A549 treated with CORT108297 at 1 μM for 4 hours (cell line): ENCODE results near the gene NECTIN4. TPM values are rescaled to one million over a fixed set of nuclear protein-coding genes. Genes with fewer than 3 reads are reported as not detected.

Experiments used
- total RNA-seq: library from RNA; stranded (reverse); fragments of 200-300 nt; extraction: Qiagen RNA extraction; gene quantifications from 5 replicates; pipeline ENCODE4 v1.2.3, GENCODE V29; 2022

Gene NECTIN4
- total RNA-seq, result 1.6 to 1.9 TPM (median 1.8 TPM) in 5 replicates

DNA sequence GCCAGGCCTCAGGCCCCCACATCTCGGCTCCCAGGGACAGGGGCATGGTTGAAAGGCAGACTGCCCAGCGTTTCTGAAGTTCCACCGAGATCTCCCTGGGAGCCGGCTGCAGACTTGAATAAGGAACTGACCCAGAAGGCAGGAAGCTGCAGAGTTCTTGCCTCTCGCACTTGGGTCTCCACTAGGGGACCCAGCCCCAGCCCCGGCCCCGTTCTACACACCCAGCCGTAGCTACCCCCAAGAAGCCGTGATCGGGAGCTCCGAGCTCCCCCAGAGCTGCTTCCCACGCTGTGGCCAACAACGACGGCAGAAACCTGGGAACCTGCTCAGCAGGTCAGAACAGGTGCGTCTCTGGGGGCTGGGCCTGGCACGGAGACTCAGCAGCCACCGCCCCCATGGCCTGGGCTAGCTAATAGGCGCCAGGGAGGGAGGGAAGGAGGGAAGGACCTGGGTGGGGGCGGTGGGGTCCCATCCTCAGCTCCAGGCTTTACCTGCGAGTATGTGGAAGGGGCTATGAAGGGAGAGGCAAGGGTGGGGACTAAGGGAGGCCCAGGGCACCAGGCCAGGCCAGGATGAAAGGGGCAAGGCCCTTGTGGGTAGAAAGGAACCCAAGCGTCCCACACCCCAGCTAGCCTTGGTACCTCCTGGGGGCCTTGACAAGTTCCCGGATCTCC is at the start of gene NECTIN4:
Gene NECTIN4 (minus strand): TSS at position 308 of the 674 bp plus-strand sequence. CDS start 262 bp downstream, at position 46.

DNA sequence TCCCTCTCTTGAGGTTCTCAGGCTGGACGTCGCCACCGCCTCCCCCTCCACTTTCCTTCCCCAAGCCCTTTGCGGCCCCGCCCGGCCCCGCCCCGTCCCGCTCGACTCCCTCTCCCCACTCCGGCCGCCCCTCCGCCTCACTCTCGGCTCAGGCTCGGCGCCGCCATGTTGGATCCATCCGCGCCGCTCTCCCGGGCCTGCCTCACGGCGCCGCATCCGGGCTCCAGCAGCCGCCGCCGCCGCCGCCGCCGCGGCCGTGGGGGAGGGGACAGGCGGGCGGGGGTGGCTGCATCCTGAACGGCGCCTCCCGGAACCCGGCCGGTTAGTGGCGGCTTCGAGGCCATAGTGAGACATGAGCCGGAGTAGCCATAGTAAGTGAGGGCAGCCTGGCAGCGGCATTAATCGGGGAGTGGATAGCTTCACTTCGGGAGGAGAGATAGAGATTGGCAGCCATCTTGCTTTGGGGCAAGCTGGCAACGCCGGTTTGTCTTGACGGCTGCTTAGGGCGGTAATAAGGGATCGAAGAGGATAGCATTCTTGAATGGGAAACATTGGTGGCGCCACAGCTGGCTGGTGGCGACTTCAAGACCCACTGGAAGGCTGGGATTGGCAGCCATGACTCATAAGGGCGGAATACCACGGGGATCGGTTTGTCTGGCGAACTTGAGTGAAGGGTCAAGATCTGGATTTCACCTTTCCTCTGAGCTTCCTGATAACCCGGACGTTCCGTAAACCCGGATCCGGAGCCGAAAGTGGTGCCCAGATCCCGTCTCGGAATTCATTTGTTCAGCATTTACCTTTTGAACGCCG is 43.3 kb upstream of the NECTIN4 start, which contains the start of gene DEDD:
Gene DEDD (minus strand): TSS at position 258 of the 810 bp plus-strand sequence. CDS start 8,205 bp downstream, outside the sequence.

DNA sequence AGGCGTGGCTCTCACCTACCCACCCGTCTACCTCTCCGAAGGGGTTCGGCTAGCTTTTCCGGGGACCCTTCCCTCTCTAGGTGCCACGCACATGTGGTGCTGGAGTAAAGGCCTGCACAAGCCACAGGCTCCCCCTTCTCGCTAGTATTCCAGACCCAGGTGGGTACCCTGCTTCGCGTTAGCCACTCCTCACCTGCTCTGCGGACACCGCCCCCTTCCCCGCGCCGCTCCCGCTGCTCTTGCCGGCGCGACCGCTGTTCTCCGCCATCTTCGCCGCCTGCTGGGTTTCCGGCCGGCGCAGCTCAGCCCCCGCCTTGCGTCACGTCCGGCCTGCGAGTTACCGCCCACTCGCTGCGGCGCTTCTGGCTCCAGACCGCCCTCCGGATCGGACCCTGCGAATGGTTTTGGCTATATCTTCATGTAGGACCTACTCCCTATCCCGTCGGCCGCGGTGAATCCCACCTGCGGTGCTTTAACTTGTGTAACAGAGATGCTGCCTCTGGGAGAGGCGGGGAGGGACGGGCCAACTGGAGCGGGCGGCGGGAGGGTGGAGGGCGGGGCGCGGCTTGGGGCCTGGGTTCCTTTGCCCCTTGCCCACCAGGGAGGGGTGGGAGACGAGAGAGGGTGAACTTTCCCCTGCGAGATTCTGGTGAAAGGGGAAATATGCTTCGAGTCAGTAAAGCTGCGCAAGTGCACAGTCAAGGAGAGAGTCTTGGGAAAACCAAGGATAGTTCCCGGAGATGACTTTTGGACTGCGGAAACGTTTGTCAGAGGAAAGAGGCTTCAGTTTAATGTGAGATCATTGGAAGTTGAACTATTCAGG is 28.6 kb upstream of the NECTIN4 start, which contains the start of the genes NIT1 and PFDN2:
Gene NIT1 (plus strand): TSS at position 347 of the 823 bp plus-strand sequence. CDS start 72 bp downstream, at position 419.
Gene PFDN2 (minus strand): TSS at position 279 of the 823 bp plus-strand sequence. CDS start 11 bp downstream, at position 268.

DNA sequence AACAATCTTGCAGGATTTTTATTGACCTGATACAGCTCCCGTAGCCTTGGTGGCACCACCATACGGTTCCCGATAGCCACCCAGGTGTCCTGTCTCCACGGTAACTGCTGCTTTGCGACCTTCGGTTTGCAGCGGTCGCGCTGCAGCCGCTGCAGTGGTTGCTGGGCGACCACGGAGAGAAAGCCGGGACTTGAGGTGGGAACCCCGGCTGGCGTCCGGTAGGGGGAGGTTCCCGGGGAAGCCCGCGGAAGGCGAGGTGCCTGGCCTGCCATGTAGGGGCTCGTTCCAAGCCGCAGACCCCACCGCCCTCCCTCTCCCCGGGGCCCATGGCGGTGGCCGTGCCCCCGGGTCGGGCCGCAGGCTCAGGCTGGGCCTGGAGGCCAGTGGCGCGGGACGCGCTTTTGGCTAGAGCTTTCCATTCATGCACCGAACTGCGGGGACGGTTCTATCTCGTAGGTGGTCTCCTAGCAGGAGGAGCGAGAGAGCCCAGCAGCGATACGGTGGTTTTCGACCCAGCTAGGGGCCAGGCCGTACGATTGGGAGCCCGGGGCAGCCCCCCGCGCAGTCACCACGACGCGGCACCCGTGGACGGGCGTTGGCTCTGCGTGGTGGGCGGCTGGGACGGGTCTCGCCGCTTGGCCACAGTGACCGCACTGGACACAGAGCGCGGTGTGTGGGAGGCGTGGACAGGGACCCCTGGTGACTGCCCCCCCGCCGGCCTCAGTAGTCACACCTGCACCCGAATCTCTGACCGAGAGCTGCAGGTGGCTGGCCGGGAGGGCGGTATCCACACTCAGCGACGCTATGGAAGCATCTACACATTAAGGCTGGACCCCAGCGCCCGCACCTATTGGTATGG is 9.1 kb upstream of the NECTIN4 start, which contains the start of gene KLHDC9:
Gene KLHDC9 (plus strand): TSS at position 152 of the 859 bp plus-strand sequence. CDS start 175 bp downstream, at position 327.

DNA sequence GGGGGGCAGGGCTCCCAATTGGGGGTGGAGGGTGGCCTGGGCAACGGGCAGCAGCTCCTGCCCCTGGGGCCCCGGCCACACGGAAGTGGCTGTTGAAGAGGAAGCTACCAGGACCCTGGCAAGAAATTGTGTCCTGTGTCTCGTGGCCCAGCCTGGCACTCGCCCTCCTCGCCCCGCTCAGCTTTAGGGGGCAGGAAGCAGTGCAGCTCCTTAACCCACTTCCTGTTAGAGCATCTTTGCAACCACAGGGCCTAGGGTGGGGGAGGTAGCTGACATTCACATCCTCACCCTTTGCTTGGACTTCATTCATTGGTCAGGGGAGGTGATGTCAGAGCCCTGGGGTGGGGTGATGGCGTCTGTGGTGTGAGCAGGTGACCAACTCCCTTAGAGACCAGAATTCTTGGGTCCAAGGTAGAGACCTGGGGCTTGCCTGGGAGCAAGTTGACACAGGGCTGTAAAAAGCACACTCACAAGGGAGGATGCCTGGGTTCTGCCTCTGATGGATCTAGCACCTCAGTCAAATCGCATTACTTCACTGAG is 19.6 kb downstream of the NECTIN4 start, which contains the start of gene ARHGAP30:
Gene ARHGAP30 (minus strand): TSS at position 161 of the 540 bp plus-strand sequence. CDS start 267 bp downstream, outside the sequence.

DNA sequence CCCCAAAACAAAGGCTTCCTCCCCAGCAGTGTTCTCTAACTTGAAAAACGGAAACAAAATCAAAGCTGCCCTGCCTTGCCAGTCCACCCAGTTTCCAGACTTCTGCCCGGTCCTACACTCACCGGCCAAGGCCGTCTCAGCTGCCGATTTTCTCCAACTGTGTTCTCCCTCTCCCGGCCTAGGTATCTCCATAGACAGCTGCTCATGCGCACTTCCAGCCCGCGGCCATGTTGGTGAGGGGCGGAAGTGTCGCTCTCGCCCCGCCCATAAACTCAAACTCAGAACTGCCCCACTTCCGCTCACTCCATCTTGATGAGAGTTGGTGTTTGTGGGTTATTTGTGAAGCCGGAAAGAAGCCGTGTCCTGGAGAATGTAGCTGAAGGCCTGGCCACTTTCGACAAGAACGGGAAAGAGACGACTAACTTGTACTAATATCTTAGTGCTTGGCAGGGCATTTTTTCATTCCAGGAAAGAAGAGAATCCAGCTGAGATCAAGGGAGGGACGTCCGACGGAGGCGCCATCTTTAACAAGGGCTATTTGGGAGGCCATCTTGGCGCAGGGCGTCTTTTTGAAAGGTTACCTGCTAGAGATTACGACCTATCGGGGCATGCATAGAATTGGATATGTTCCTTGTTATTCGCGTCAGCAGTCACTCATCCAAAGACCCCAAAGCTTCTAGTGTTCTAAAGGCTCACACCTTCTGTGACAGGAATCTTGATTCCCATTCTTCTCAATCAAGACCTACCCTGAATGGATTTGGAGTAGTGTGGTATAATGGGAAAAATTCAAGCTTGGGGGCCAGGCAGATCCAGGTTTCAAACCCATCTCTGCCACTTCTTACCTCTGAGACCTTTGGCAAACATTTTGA is 43.4 kb downstream of the NECTIN4 start, which contains the start of gene USF1:
Gene USF1 (minus strand): TSS at position 242 of the 869 bp plus-strand sequence. CDS start 2,702 bp downstream, outside the sequence.

DNA sequence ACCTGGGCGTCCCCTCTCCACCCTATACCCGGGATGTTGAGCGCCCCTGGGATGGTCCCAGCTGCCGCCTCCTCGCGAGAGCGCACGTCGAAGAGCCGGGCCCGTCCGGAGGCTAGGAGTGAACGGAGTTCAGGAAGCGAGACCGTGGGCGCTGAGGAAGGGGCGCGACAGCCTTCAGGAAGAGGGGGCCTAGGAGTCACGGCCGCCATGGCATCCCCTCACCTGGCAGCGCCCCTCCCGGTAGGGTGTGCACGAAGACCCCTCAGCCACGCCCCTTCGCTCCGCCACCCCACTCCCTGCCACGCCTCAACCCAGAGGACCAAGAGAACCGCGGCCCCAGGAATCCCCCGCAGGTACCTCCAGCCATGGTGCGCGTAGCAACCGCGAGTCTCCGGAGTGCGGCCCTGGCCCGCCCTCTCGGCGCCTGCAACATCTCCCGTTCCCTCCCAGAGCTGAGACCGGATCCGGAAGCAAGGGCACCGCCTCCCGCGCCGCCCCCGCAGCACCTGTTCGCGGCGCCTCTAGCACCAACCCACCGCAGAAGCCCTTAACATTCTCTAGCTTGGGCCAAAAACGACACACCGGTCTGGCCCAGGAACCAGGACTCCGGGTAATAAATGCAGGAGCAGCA is 50.7 kb downstream of the NECTIN4 start, which contains the start of gene TSTD1:
Gene TSTD1 (minus strand): TSS at position 442 of the 631 bp plus-strand sequence. CDS start 75 bp downstream, at position 367.

Other genes with a start within 250 kb of the NECTIN4 start
- not detected in 5 replicates for gene CD244, start 226.7 kb downstream of the NECTIN4 start, total RNA-seq
- gene ITLN1, start 204.4 kb downstream of the NECTIN4 start, total RNA-seq, result not detected in 5 replicates
- gene ITLN2, start 134.7 kb downstream of the NECTIN4 start, total RNA-seq, result 0.13 to 0.34 TPM (median 0.24 TPM) in 4 of 5 replicates, not detected in the other
- 30.7 to 59.9 TPM (median 54.1 TPM) in 5 replicates for gene F11R, start 68.4 kb downstream of the NECTIN4 start, total RNA-seq
- gene TSTD1, start 50.6 kb downstream of the NECTIN4 start, total RNA-seq, result 0.20 to 0.42 TPM (median 0.29 TPM) in 4 of 5 replicates, not detected in the other
- gene USF1, start 43.6 kb downstream of the NECTIN4 start, total RNA-seq, result 44.2 to 52.9 TPM (median 51.4 TPM) in 5 replicates
- gene ARHGAP30, start 19.7 kb downstream of the NECTIN4 start, total RNA-seq, result 0.05 to 0.14 TPM (median 0.07 TPM) in 5 replicates
- gene KLHDC9, start 8.8 kb upstream of the NECTIN4 start, total RNA-seq, result 1.1 to 2.7 TPM (median 1.8 TPM) in 5 replicates
- gene PFDN2, start 28.5 kb upstream of the NECTIN4 start, total RNA-seq, result 112 to 136 TPM (median 117 TPM) in 5 replicates
- gene NIT1, start 28.5 kb upstream of the NECTIN4 start, total RNA-seq, result 29.5 to 35.9 TPM (median 35.1 TPM) in 5 replicates
- 27.6 to 33.6 TPM (median 31.9 TPM) in 5 replicates for gene DEDD, start 43.1 kb upstream of the NECTIN4 start, total RNA-seq
- gene UFC1, start 64.4 kb upstream of the NECTIN4 start, total RNA-seq, result 84.9 to 147 TPM (median 87.3 TPM) in 5 replicates
- gene USP21, start 69.9 kb upstream of the NECTIN4 start, total RNA-seq, result 19.0 to 27.5 TPM (median 25.0 TPM) in 5 replicates
- gene PPOX, start 76.9 kb upstream of the NECTIN4 start, total RNA-seq, result 11.1 to 18.1 TPM (median 16.2 TPM) in 5 replicates
- gene B4GALT3, start 87.9 kb upstream of the NECTIN4 start, total RNA-seq, result 24.9 to 30.4 TPM (median 29.2 TPM) in 5 replicates
- 0.01 TPM in 2 of 5 replicates, not detected in the others for gene ADAMTS4, start 109.5 kb upstream of the NECTIN4 start, total RNA-seq
- gene NDUFS2, start 112.8 kb upstream of the NECTIN4 start, total RNA-seq, result 78.3 to 97.7 TPM (median 84.9 TPM) in 5 replicates
- gene FCER1G, start 125.7 kb upstream of the NECTIN4 start, total RNA-seq, result 0.16 to 0.36 TPM in 2 of 5 replicates, not detected in the others
- gene APOA2, start 134.1 kb upstream of the NECTIN4 start, total RNA-seq, result not detected in 5 replicates
- 9.2 to 11.4 TPM (median 11.3 TPM) in 5 replicates for gene TOMM40L, start 136.5 kb upstream of the NECTIN4 start, total RNA-seq
- gene NR1I3, start 148.6 kb upstream of the NECTIN4 start, total RNA-seq, result 0.06 to 0.15 TPM (median 0.08 TPM) in 3 of 5 replicates, not detected in the others
- gene PCP4L1, start 169.2 kb upstream of the NECTIN4 start, total RNA-seq, result 0.06 to 0.13 TPM (median 0.07 TPM) in 4 of 5 replicates, not detected in the other
- gene MPZ, start 220.4 kb upstream of the NECTIN4 start, total RNA-seq, result 0.18 to 0.40 TPM (median 0.30 TPM) in 5 replicates
- gene SDHC, start 224.8 kb upstream of the NECTIN4 start, total RNA-seq, result 236 to 259 TPM (median 248 TPM) in 5 replicates